OCI-LY7 (cell line): ENCODE results near the gene VWF.

Experiments used
- EZH2phosphoT487 ChIP-seq: fragments of 200-600 bp; sonication (generic); IDR thresholded peaks from 2 replicates; pipeline ENCODE4 v1.6.1; 2018; ENCODE audit warnings: low read depth, borderline replicate concordance, mild to moderate bottlenecking, mixed run types, antibody characterized with exemption, low read length, moderate library complexity, mixed read lengths
- TF ChIP-seq, protein P1 (sequence below): fragments of 200-600 bp; sonication (generic); conservative IDR thresholded peaks from 2 replicates; pipeline ENCODE4 v1.5.1; 2014; ENCODE audit warnings: mild to moderate bottlenecking, antibody characterized with exemption, low read length, moderate library complexity, mixed read lengths

DNA sequence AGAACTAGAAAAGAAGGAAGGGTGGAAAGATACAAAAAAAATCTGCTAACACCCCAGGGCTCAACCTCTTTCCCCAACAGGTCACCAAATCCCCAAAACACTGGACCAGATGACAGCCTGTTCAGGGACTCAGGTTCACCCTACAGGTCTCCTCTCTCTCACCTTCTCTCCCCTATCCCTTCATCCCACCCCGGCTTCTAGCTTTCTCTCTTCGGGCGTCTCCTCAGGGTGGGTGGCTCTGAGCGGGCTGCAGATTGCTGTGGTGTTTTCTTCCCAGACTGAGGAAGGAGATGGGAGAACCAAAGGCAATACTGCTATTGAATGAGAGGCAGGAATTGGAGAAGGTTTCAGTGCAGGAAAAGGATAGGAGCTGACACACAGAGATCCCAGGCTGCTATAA is 218.7 kb downstream of the VWF start:
- TF ChIP-seq, protein P1, sequence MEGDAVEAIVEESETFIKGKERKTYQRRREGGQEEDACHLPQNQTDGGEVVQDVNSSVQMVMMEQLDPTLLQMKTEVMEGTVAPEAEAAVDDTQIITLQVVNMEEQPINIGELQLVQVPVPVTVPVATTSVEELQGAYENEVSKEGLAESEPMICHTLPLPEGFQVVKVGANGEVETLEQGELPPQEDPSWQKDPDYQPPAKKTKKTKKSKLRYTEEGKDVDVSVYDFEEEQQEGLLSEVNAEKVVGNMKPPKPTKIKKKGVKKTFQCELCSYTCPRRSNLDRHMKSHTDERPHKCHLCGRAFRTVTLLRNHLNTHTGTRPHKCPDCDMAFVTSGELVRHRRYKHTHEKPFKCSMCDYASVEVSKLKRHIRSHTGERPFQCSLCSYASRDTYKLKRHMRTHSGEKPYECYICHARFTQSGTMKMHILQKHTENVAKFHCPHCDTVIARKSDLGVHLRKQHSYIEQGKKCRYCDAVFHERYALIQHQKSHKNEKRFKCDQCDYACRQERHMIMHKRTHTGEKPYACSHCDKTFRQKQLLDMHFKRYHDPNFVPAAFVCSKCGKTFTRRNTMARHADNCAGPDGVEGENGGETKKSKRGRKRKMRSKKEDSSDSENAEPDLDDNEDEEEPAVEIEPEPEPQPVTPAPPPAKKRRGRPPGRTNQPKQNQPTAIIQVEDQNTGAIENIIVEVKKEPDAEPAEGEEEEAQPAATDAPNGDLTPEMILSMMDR = no peak
- TF ChIP-seq EZH2phosphoT487 = no peak
